Astrocyte of the spinal cord (primary cell): ENCODE results near the gene CPLX1.

Source experiments
- DNase-seq: peaks from one replicate; pipeline ENCODE4 v3.0.0; 2011; ENCODE audit warnings: low read depth, low spot score
- H3K4me3 ChIP-seq: 2 replicates; pipeline ENCODE4 v1.5.1; 2011; ENCODE audit warnings: low read depth, mild to moderate bottlenecking, low read length, moderate library complexity
- CTCF ChIP-seq: IDR thresholded peaks from 2 replicates; pipeline ENCODE4 v1.5.1; 2012; ENCODE audit warnings: low read depth, mild to moderate bottlenecking, low read length, inconsistent platforms
- in situ Hi-C: cut with HindIII; loops from 2 replicates; pipeline ENCODE4 v1.10.0; 2017; ENCODE audit warnings: low sequenced_read_pairs

The CPLX1 gene

GRCh38 chr4:869776-870175, 43.8 kb upstream of the CPLX1 start:
- no peak for TF ChIP-seq CTCF
- H3K4me3 ChIP-seq, result no peak overlapping the region
- DNase-seq, result no peak
- in situ Hi-C loops, result no loop called here

- DNase-seq, result no peak
- TF ChIP-seq CTCF, result no peak
- in situ Hi-C loops, result no loop called here
- no peak overlapping the region for H3K4me3 ChIP-seq
Observed at GRCh38 chr4:868421-868820, 42.5 kb upstream of the CPLX1 start.

GRCh38 chr4:867526-868250, 41.8 kb upstream of the CPLX1 start:
- DNase-seq, result no peak
- in situ Hi-C loops, result no loop called here
- no peak for TF ChIP-seq CTCF
- H3K4me3 ChIP-seq, result no peak overlapping the region

GRCh38 chr4:866761-867390, 40.9 kb upstream of the CPLX1 start:
- DNase-seq, result peak; percentile 32
- H3K4me3 ChIP-seq, result no peak overlapping the region
- TF ChIP-seq CTCF, result no peak
- in situ Hi-C loops, result no loop called here

- no peak overlapping the region for H3K4me3 ChIP-seq
- DNase-seq, result no peak
- TF ChIP-seq CTCF, result no peak
- in situ Hi-C loops, result no loop called here
Observed at GRCh38 chr4:866068-866760, 40.3 kb upstream of the CPLX1 start.

GRCh38 chr4:865572-865971, 39.6 kb upstream of the CPLX1 start:
- in situ Hi-C loops, result no loop called here
- TF ChIP-seq CTCF, result no peak

More at GRCh38 chr4:865572-865971, 39.6 kb upstream of the CPLX1 start:
- DNase-seq, result no peak
- no peak overlapping the region for H3K4me3 ChIP-seq
